ENCODE results near the gene REXO4.

- TF ChIP-seq, protein P1, sequence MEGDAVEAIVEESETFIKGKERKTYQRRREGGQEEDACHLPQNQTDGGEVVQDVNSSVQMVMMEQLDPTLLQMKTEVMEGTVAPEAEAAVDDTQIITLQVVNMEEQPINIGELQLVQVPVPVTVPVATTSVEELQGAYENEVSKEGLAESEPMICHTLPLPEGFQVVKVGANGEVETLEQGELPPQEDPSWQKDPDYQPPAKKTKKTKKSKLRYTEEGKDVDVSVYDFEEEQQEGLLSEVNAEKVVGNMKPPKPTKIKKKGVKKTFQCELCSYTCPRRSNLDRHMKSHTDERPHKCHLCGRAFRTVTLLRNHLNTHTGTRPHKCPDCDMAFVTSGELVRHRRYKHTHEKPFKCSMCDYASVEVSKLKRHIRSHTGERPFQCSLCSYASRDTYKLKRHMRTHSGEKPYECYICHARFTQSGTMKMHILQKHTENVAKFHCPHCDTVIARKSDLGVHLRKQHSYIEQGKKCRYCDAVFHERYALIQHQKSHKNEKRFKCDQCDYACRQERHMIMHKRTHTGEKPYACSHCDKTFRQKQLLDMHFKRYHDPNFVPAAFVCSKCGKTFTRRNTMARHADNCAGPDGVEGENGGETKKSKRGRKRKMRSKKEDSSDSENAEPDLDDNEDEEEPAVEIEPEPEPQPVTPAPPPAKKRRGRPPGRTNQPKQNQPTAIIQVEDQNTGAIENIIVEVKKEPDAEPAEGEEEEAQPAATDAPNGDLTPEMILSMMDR (IDR thresholded peaks at IDR 0.05; ENCODE audit: low read depth, low read length), result no peak
- no peak for TF ChIP-seq POLR2A (IDR thresholded peaks at IDR 0.05; ENCODE audit: extremely low read depth, insufficient read length)
Measured at GRCh38 chr9:133404454-133405002, 13.3 kb downstream of the REXO4 start.
